K562 (cell line): ENCODE results near the gene PUSL1. TPM values are rescaled to one million over a fixed set of nuclear protein-coding genes. Genes with fewer than 3 reads are reported as not detected.
A peak's percentile ranks its signal among the peaks of the same experiment; 100 is the strongest.

Experiments
- ATF1 ChIP-seq, 2 experiments: fragments of 450-650 bp in 1 of 2; IDR thresholded peaks; 2 replicates each; pipeline ENCODE4 v1.6.1; 2016; ENCODE audit warnings: missing compliant biosample characterization in 1 of 2, missing genetic modification characterization in 1 of 2
- ATF7 ChIP-seq: fragments of 450-650 bp; IDR thresholded peaks from 2 replicates; pipeline ENCODE4 v1.7.1; 2014; ENCODE audit warnings: mild to moderate bottlenecking, moderate library complexity
- ETV5 ChIP-seq: sonication (generic); formaldehyde crosslinking; IDR thresholded peaks from 2 replicates; pipeline ENCODE4 v1.4.0; 2020; ENCODE audit warnings: low read depth, mild to moderate bottlenecking, missing genetic modification reagents
- MCM5 ChIP-seq: fragments of 450-650 bp; IDR thresholded peaks from 2 replicates; pipeline ENCODE4 v1.6.1; 2016; ENCODE audit warnings: low read depth
- NFATC3 ChIP-seq: fragments of 450-650 bp; IDR thresholded peaks from 2 replicates; pipeline ENCODE4 v1.6.1; 2017; ENCODE audit warnings: mild to moderate bottlenecking
- POLR2A ChIP-seq: fragments of 450-650 bp; conservative IDR thresholded peaks from 2 replicates; pipeline ENCODE4 v1.6.1; 2016
- RBM22 ChIP-seq: fragments of 200-400 bp; formaldehyde crosslinking; IDR thresholded peaks from 2 replicates; pipeline ENCODE4 v1.6.1; 2018; ENCODE audit warnings: low read length, low read depth; ENCODE audit not compliant: poor library complexity, severe bottlenecking
- THAP12 ChIP-seq: fragments of 250-450 bp; sonication (Bioruptor Pico); IDR thresholded peaks from 2 replicates; pipeline ENCODE4 v1.9.0; 2021; ENCODE audit warnings: mild to moderate bottlenecking, inconsistent platforms
- ZBTB33 ChIP-seq: sonication (generic); formaldehyde crosslinking; IDR thresholded peaks from 2 replicates; pipeline ENCODE4 v1.8.1; 2023; ENCODE audit warnings: mild to moderate bottlenecking, missing genetic modification reagents
- ZNF146 ChIP-seq: IDR thresholded peaks from one replicate; pipeline ENCODE4 v1.6.1; 2018; ENCODE audit warnings: missing compliant biosample characterization; ENCODE audit not compliant: unreplicated experiment
- ZNF282 ChIP-seq: sonication (generic); formaldehyde crosslinking; IDR thresholded peaks from 2 replicates; pipeline ENCODE4 v1.8.1; 2023; ENCODE audit warnings: missing genetic modification reagents
- ZNF436 ChIP-seq: fragments of 250-450, 450-650 bp; sonication (Bioruptor Pico); formaldehyde crosslinking; IDR thresholded peaks from 2 replicates; pipeline ENCODE4 v1.7.0; 2020; ENCODE audit warnings: mild to moderate bottlenecking
- ZNF707 ChIP-seq: fragments of 250-450 bp; sonication (Bioruptor Pico); conservative IDR thresholded peaks from 2 replicates; pipeline ENCODE4 v1.8.0; 2022; ENCODE audit warnings: inconsistent platforms, mild to moderate bottlenecking, moderate library complexity
- ZNF76 ChIP-seq: fragments of 250-450 bp; sonication (Bioruptor Pico); IDR thresholded peaks from 2 replicates; pipeline ENCODE4 v1.4.0; 2020; ENCODE audit warnings: mild to moderate bottlenecking, moderate library complexity, borderline replicate concordance
- ZNF778 ChIP-seq: fragments of 450-650 bp; formaldehyde crosslinking; IDR thresholded peaks from 2 replicates; pipeline ENCODE4 v1.4.0; 2020; ENCODE audit warnings: mild to moderate bottlenecking, moderate library complexity
- polyA plus RNA-seq, 8 experiments: library from polyadenylated mRNA; depleted of rRNA in 4 of 8; stranded (reverse) in 5 of 8; unstranded in 3 of 8; fragments of >200 nt; fragmentation: Nextera tagmentation in 2 of 8; fragmentation: Illumina TruSeq in 1 of 8; extraction: Ambion mirVana in 2 of 8; extraction: Trizol in 1 of 8; gene quantifications; 2 replicates each; pipeline versions ENCODE4 v1.2.1 to v1.2.3, GENCODE V29; 2011 to 2014; ENCODE audit warnings: inconsistent platforms in 1 of 8, missing spikeins in 1 of 8
- total RNA-seq, 7 experiments: library from RNA; depleted of rRNA in 6 of 7; stranded (reverse); fragments of >200 nt in 6 of 7; fragmentation: Illumina TruSeq in 2 of 7; extraction: Trizol in 2 of 7; gene quantifications; 2 replicates each; pipeline versions ENCODE4 v1.2.1 to v1.2.3, GENCODE V29; 2011 to 2021; ENCODE audit warnings: low replicate concordance in 1 of 7
- TF ChIP-seq, protein P1 (sequence below): fragments of 450-650 bp; formaldehyde crosslinking; conservative IDR thresholded peaks from 2 replicates; pipeline ENCODE4 v1.4.0; 2022; ENCODE audit warnings: mild to moderate bottlenecking, missing genetic modification characterization
- TF ChIP-seq, protein P2 (sequence below): sonication (generic); formaldehyde crosslinking; IDR thresholded peaks from 2 replicates; pipeline ENCODE4 v1.8.0; 2022; ENCODE audit warnings: missing genetic modification reagents, mild to moderate bottlenecking, moderate library complexity, borderline replicate concordance
- TF ChIP-seq, protein P3 (sequence below), 3 experiments: fragments of 200-800 bp in 1 of 3; sonication (Bioruptor generic) in 1 of 3; sonication (generic) in 1 of 3; formaldehyde crosslinking in 1 of 3; IDR thresholded peaks; 2 replicates each; pipeline versions ENCODE4 v1.6.1 to v1.8.0; 2016 to 2022; ENCODE audit warnings: mild to moderate bottlenecking in 2 of 3, missing compliant biosample characterization in 2 of 3, missing genetic modification characterization in 2 of 3, missing genetic modification reagents in 1 of 3

Gene PUSL1
- total and polyA plus RNA-seq, 9 of the 15 experiments (the other 6 are each of a cell fraction or from before 2014, with no cell fraction given) = 0.62 to 86.9 (median 13.6) TPM

- TF ChIP-seq, protein P1, sequence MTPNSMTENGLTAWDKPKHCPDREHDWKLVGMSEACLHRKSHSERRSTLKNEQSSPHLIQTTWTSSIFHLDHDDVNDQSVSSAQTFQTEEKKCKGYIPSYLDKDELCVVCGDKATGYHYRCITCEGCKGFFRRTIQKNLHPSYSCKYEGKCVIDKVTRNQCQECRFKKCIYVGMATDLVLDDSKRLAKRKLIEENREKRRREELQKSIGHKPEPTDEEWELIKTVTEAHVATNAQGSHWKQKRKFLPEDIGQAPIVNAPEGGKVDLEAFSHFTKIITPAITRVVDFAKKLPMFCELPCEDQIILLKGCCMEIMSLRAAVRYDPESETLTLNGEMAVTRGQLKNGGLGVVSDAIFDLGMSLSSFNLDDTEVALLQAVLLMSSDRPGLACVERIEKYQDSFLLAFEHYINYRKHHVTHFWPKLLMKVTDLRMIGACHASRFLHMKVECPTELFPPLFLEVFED (CRISPR knock-in tag) = no peak
- no peak for TF ChIP-seq NFATC3
- TF ChIP-seq ZBTB33 (CRISPR knock-in tag) = peak; percentile 75
- TF ChIP-seq, protein P2, sequence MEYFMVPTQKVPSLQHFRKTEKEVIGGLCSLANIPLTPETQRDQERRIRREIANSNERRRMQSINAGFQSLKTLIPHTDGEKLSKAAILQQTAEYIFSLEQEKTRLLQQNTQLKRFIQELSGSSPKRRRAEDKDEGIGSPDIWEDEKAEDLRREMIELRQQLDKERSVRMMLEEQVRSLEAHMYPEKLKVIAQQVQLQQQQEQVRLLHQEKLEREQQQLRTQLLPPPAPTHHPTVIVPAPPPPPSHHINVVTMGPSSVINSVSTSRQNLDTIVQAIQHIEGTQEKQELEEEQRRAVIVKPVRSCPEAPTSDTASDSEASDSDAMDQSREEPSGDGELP (CRISPR knock-in tag) = no peak
- TF ChIP-seq ATF7 = peak; percentile 95
- TF ChIP-seq MCM5 = no peak
- TF ChIP-seq ZNF76 (CRISPR knock-in tag) = no peak
- TF ChIP-seq, protein P3, sequence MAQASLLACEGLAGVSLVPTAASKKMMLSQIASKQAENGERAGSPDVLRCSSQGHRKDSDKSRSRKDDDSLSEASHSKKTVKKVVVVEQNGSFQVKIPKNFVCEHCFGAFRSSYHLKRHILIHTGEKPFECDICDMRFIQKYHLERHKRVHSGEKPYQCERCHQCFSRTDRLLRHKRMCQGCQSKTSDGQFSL (CRISPR knock-in tag; IDR thresholded peaks at IDR 0.05) = no peak
- TF ChIP-seq, protein P3 (tag; IDR thresholded peaks at IDR 0.05) = no peak
- no peak for TF ChIP-seq ZNF146 (CRISPR knock-in tag)
- TF ChIP-seq POLR2A = no peak
- TF ChIP-seq ZNF436 (CRISPR knock-in tag) = no peak
- TF ChIP-seq ETV5 (CRISPR knock-in tag) = no peak
- TF ChIP-seq ZNF778 = no peak
- no peak for TF ChIP-seq THAP12 (CRISPR knock-in tag)
- TF ChIP-seq RBM22 = no peak
- no peak for TF ChIP-seq ATF1 (CRISPR knock-in tag; IDR thresholded peaks at IDR 0.05)
- TF ChIP-seq ATF1 (tag; IDR thresholded peaks at IDR 0.05) = peak; percentile 55; the same call in 1 of the 2 replicates
- no peak for TF ChIP-seq ZNF707 (CRISPR knock-in tag)
- TF ChIP-seq ZNF282 = no peak
These were observed 3.8 kb upstream of the PUSL1 start (continued) for GRCh38 chr1:1304331-1305299.
